B cell (primary cell): ENCODE data around the gene TMEM134. TPM values are rescaled to one million over a fixed set of nuclear protein-coding genes. Genes with fewer than 3 reads are reported as not detected.

Experiments
- ATAC-seq: fragments of 200-7000 bp; cut with Tn5 transposase; one replicate; pipeline ENCODE4 v1.10.0; 2021; ENCODE audit warnings: low read depth, mild to moderate bottlenecking, moderate number of reproducible peaks, moderate library complexity
- CTCF ChIA-PET: fragments of 350-600 bp; sonication (Branson Sonifier 250); formaldehyde crosslinking; loops from one replicate; lab custom pipeline; 2021; ENCODE audit warnings: antibody characterized with exemption, inconsistent platforms; lab: Charles Lee
- POLR2A ChIA-PET: fragments of 350-600 bp; sonication (Branson Sonifier 250); formaldehyde crosslinking; loops from one replicate; lab custom pipeline; 2021; ENCODE audit warnings: antibody characterized with exemption; lab: Charles Lee
- DNase-seq: peaks from one replicate; pipeline ENCODE4 v3.0.0; 2013
- H2AFZ ChIP-seq: 2 replicates; pipeline ENCODE4 v1.6.1; 2012; ENCODE audit warnings: mild to moderate bottlenecking, low read depth, low read length; ENCODE audit not compliant: insufficient read depth, poor library complexity, severe bottlenecking
- H3K27ac ChIP-seq, 2 donors: 1 replicate in 1 of 2; 2 replicates in 1 of 2; pipeline ENCODE4 v1.5.1; 2012 to 2013; ENCODE audit warnings: low read length in 2 of 2, mild to moderate bottlenecking in 2 of 2, moderate library complexity in 1 of 2
- H3K27me3 ChIP-seq, 4 experiments: fragments of 200-600 bp in 1 of 4; sonication (generic) in 1 of 4; replicated peaks in 1 of 4; 1 replicate in 2 of 4; 2 replicates in 2 of 4; pipeline versions ENCODE4 v1.6.1 to v1.7.0; 2013 to 2016; ENCODE audit warnings: low read length in 3 of 4, mild to moderate bottlenecking in 2 of 4, mixed read lengths in 1 of 4, moderate library complexity in 1 of 4; ENCODE audit not compliant: insufficient read depth in 4 of 4, control insufficient read depth in 3 of 4; ENCODE audit errors: control extremely low read depth in 1 of 4
- H3K36me3 ChIP-seq, 2 experiments: replicated peaks in 1 of 2; 1 replicate in 1 of 2; 2 replicates in 1 of 2; pipeline versions ENCODE4 v1.6.1 to v1.7.1; 2013; ENCODE audit warnings: low read length in 1 of 2; ENCODE audit not compliant: insufficient read depth in 2 of 2, control insufficient read depth in 1 of 2; ENCODE audit errors: control extremely low read depth in 1 of 2, extremely low read depth in 1 of 2
- H3K4me1 ChIP-seq, 2 donors: fragments of 200-600 bp in 1 of 2; sonication (generic) in 1 of 2; 1 replicate in 1 of 2; 2 replicates in 1 of 2; pipeline versions ENCODE4 v1.5.1 to v1.6.1; 2013 to 2017; ENCODE audit warnings: low read length in 2 of 2; ENCODE audit not compliant: control insufficient read depth in 2 of 2, insufficient read depth in 2 of 2
- H3K4me2 ChIP-seq: replicated peaks from 2 replicates; pipeline ENCODE3; 2012; ENCODE audit warnings: mild to moderate bottlenecking, low read depth, low read length; ENCODE audit not compliant: poor library complexity, severe bottlenecking
- H3K4me3 ChIP-seq, 5 experiments: fragments of 200-600 bp in 1 of 5; sonication (generic) in 1 of 5; 1 replicate in 3 of 5; 2 replicates in 2 of 5; pipeline versions ENCODE4 v1.5.1 to v1.7.0; 2011 to 2016; ENCODE audit warnings: low read length in 4 of 5, mild to moderate bottlenecking in 4 of 5, low read depth in 2 of 5, control low read depth in 1 of 5, moderate library complexity in 1 of 5; ENCODE audit not compliant: insufficient read depth in 1 of 5; ENCODE audit errors: control extremely low read depth in 1 of 5, extremely low read depth in 1 of 5
- H3K79me2 ChIP-seq: fragments of 200-600 bp; sonication (generic); one replicate; pipeline ENCODE4 v1.6.0; 2016; ENCODE audit warnings: low read length; ENCODE audit not compliant: control insufficient read depth, insufficient read depth
- H3K9ac ChIP-seq: fragments of 200-600 bp; sonication (generic); 2 replicates; pipeline ENCODE4 v1.6.1; 2017; ENCODE audit warnings: mild to moderate bottlenecking, low read length, moderate library complexity
- H3K9me3 ChIP-seq, 3 donors: one replicate each; pipeline versions ENCODE4 v1.6.1 to v1.7.1; 2013; ENCODE audit warnings: low read length in 2 of 3; ENCODE audit not compliant: control insufficient read depth in 2 of 3, insufficient read depth in 1 of 3; ENCODE audit errors: control extremely low read depth in 1 of 3
- H4K20me1 ChIP-seq: 2 replicates; pipeline ENCODE4 v1.6.0; 2012; ENCODE audit warnings: mild to moderate bottlenecking, low read length; ENCODE audit not compliant: insufficient read depth, control insufficient read depth, poor library complexity, severe bottlenecking
- H3K27ac Mint-ChIP-seq: one replicate; pipeline ENCODE4 v1.8.0; 2021; ENCODE audit warnings: mixed read lengths
- H3K27me3 Mint-ChIP-seq: one replicate; pipeline ENCODE4 v1.8.0; 2021; ENCODE audit warnings: mixed read lengths
- H3K4me1 Mint-ChIP-seq: one replicate; pipeline ENCODE4 v1.8.0; 2021; ENCODE audit warnings: mixed read lengths
- H3K4me3 Mint-ChIP-seq: one replicate; pipeline ENCODE4 v1.8.0; 2021; ENCODE audit warnings: mixed read lengths
- H3K9me3 Mint-ChIP-seq: one replicate; pipeline ENCODE4 v1.8.0; 2022; ENCODE audit warnings: mixed read lengths; ENCODE audit not compliant: insufficient read depth
- EZH2 ChIP-seq: IDR thresholded peaks from 2 replicates; pipeline ENCODE4 v1.6.1; 2012; ENCODE audit warnings: borderline replicate concordance, low read depth, mild to moderate bottlenecking, moderate library complexity, low read length; ENCODE audit not compliant: insufficient read depth, poor library complexity, severe bottlenecking
- WGBS: methylation state at CpG from one replicate; pipeline ENCODE4 v1.1.5; 2013; ENCODE audit warnings: missing lambda C conversion rate; ENCODE audit not compliant: insufficient coverage; 5-methylcytosine and 5-hydroxymethylcytosine counted together
- intact Hi-C: fragments of 100-400 bp; cut with micrococcal nuclease; formaldehyde crosslinking; loops from one replicate; pipeline ENCODE4 v1.10.0; 2022
- polyA plus RNA-seq: library from polyadenylated mRNA; depleted of rRNA; stranded (reverse); fragments of >200 nt; gene quantifications from 2 replicates; pipeline ENCODE4 v1.2.3, GENCODE V29; 2012
- total RNA-seq, 2 donors: library from RNA; stranded (reverse); fragments of 120-200 nt in 1 of 2; gene quantifications; 1 replicate in 1 of 2; 2 replicates in 1 of 2; pipeline versions ENCODE4 v1.2.3 to v1.2.4, GENCODE V29; 2013 to 2022
- TF ChIP-seq, protein P1 (sequence below): fragments of 200-600 bp; IDR thresholded peaks from one replicate; pipeline ENCODE4 v1.8.0; 2022; ENCODE audit warnings: antibody characterized with exemption, mild to moderate bottlenecking

The TMEM134 gene
- total and polyA plus RNA-seq, 2 donors (not counting 1 experiment from before 2014, with no cell fraction given) = 167 to 197 TPM

DNA sequence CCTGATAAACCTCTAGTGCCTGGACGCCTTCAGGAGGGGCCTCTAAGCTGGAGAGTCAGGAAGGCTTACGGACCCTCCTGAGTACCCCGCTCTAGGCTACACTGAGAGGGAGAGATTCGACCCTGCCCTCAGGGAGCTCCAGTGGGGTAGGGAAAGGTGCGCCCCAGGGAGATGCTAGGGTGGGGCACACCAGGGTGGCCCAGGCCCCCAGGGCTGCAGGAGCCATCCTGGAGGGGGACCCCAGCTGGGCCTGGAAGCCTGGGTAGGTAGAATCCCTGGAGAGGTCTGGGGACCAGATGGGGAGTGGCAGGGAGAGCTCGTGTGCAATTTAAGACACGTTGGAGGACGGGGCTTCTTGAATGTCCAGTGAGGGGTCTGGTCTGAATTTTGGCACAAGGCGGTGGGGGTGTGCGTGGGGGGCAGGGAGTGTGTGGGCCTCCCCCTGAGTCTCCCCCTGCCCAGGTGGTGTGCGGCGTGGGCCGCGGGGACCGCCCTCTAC, 48.9 kb downstream of the TMEM134 start:
- CTCF ChIA-PET = interaction anchor here (0.8 to 10.4 kb wide), 12 partner anchors 7 to 74 kb away, joined by 3 to 121 read pairs (median 5); partner anchors contain the start of genes PPP1CA, PTPRCAP, RAD9A and RPS6KB2
- H3K4me1 Mint-ChIP-seq = peaks cover 49% of the 10 kb centered on the region
- H3K27me3 Mint-ChIP-seq = no peaks in the 10 kb centered on the region
- H2AFZ ChIP-seq = peak overlapping the region; percentile 51
- ATAC-seq = no peak
- H3K27ac ChIP-seq = peak overlapping the region; percentile 43 to 71
- TF ChIP-seq EZH2 = no peak
- TF ChIP-seq, protein P1, sequence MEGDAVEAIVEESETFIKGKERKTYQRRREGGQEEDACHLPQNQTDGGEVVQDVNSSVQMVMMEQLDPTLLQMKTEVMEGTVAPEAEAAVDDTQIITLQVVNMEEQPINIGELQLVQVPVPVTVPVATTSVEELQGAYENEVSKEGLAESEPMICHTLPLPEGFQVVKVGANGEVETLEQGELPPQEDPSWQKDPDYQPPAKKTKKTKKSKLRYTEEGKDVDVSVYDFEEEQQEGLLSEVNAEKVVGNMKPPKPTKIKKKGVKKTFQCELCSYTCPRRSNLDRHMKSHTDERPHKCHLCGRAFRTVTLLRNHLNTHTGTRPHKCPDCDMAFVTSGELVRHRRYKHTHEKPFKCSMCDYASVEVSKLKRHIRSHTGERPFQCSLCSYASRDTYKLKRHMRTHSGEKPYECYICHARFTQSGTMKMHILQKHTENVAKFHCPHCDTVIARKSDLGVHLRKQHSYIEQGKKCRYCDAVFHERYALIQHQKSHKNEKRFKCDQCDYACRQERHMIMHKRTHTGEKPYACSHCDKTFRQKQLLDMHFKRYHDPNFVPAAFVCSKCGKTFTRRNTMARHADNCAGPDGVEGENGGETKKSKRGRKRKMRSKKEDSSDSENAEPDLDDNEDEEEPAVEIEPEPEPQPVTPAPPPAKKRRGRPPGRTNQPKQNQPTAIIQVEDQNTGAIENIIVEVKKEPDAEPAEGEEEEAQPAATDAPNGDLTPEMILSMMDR = no peak
- H3K4me3 ChIP-seq = peak overlapping the region in 4 of 5 experiments; percentile 32 to 63 (median 53)
- peak overlapping the region; percentile 68 for H3K9ac ChIP-seq
- H3K9me3 ChIP-seq = no peaks in the 10 kb centered on the region
- 32% methylated on average over 10 of the region's 15 CpGs for WGBS
- intact Hi-C loops = loop anchor here (2.0 kb wide), 1 partner anchor 17 kb away; the partner anchor contains the start of gene PTPRCAP
- H3K27me3 ChIP-seq = no peaks in the 10 kb centered on the region
- H3K4me1 ChIP-seq = peaks cover 51 to 57% of the 10 kb centered on the region in 2 donors
- POLR2A ChIA-PET = interaction anchor here (0.6 to 10.7 kb wide), 17 partner anchors 9 to 211 kb away, joined by 3 to 195 read pairs (median 11); partner anchors contain the start of genes POLD4, PPP1CA, PTPRCAP and RAD9A
- no peak for DNase-seq
- no peaks in the 10 kb centered on the region for H4K20me1 ChIP-seq
- peak overlapping the region; percentile 91 for H3K27ac Mint-ChIP-seq
- H3K36me3 ChIP-seq = no peaks in the 10 kb centered on the region
- peak overlapping the region; percentile 83 for H3K4me3 Mint-ChIP-seq
- no peaks in the 10 kb centered on the region for H3K9me3 Mint-ChIP-seq
- peak overlapping the region; percentile 95 for H3K4me2 ChIP-seq
- H3K79me2 ChIP-seq = peaks cover 21% of the 10 kb centered on the region
